Adipose tissue (tissue), 3 donors: ENCODE data around the gene ERMP1. TPM values are rescaled to one million over a fixed set of nuclear protein-coding genes. Genes with fewer than 3 reads are reported as not detected.
"Not testable (repeated sequence)": the region's sequence is repeated elsewhere in the genome, so short reads cannot be mapped to it uniquely, and the experiment has no call there.

Experiments used
- H3K27ac ChIP-seq: one replicate; pipeline ENCODE4 v1.5.1; 2013; ENCODE audit warnings: low read depth, low read length
- WGBS, 3 donors: extraction: QIAGEN DNeasy Blood & Tissue Kit; methylation state at CpG; one replicate each; pipeline ENCODE4 v1.1.7; 2013; 5-methylcytosine and 5-hydroxymethylcytosine counted together
- polyA plus RNA-seq, 3 donors: library from polyadenylated mRNA; stranded (reverse); fragments of 200-250 nt; gene quantifications; one replicate each; pipeline ENCODE4 v1.2.3, GENCODE V29; 2013
- donor health status: healthy with polysubstance abuse.
- donor health status: Bipolar disorder and iron deficiency.
- donor health status: healthy.

The ERMP1 gene
- polyA plus RNA-seq, 3 donors: 2.8 to 4.6 (median 4.5) TPM

GRCh38 chr9:5838884-5839571, 6.1 kb upstream of the ERMP1 start:
- no peak overlapping the region for H3K27ac ChIP-seq
- 25 to 45% (median 38%) methylated on average over 2 of the region's 2 CpGs for WGBS, 3 donors

GRCh38 chr9:5835808-5836207, 2.9 kb upstream of the ERMP1 start:
- no peak overlapping the region for H3K27ac ChIP-seq
- 42 to 100% (median 92%) methylated on average over 1 of the region's 1 CpG for WGBS, 3 donors

- 52 to 91% (median 54%) methylated on average over 1 of the region's 1 CpG for WGBS, 3 donors
Observed at GRCh38 chr9:5834214-5834613, 1.3 kb upstream of the ERMP1 start.

GRCh38 chr9:5832071-5832537, 813 bp downstream of the ERMP1 start:
- H3K27ac ChIP-seq: no peak overlapping the region
- 0 to 8% (median 5%) methylated on average over 9 of the region's 9 CpGs for WGBS, 3 donors

More at GRCh38 chr9:5834214-5834613, 1.3 kb upstream of the ERMP1 start:
- no peak overlapping the region for H3K27ac ChIP-seq

GRCh38 chr9:5825895-5826622, 6.9 kb downstream of the ERMP1 start:
- 42 to 91% (median 81%) methylated on average over 2 of the region's 2 CpGs for WGBS, 3 donors
- H3K27ac ChIP-seq: no peak overlapping the region

GRCh38 chr9:5825223-5825622, 7.7 kb downstream of the ERMP1 start:
- H3K27ac ChIP-seq: no peak overlapping the region
- 58 to 71% (median 64%) methylated on average over 1 of the region's 1 CpG for WGBS, 3 donors

- no peak overlapping the region for H3K27ac ChIP-seq
- 74 to 94% (median 74%) methylated on average over 1 of the region's 1 CpG for WGBS, 3 donors
Observed at GRCh38 chr9:5820425-5820824, 12.5 kb downstream of the ERMP1 start.

GRCh38 chr9:5819174-5819573, 13.7 kb downstream of the ERMP1 start:
- no peak overlapping the region for H3K27ac ChIP-seq
- WGBS, 3 donors: 94 to 96% (median 95%) methylated on average over 6 of the region's 6 CpGs

- H3K27ac ChIP-seq: no peak overlapping the region
- WGBS, 3 donors: 87 to 97% (median 94%) methylated on average over 2 of the region's 2 CpGs
Observed at GRCh38 chr9:5818424-5819142, 14.3 kb downstream of the ERMP1 start.

- H3K27ac ChIP-seq: no peak overlapping the region
- 88 to 96% (median 91%) methylated on average over 3 of the region's 3 CpGs for WGBS, 3 donors
Observed at GRCh38 chr9:5817862-5818261, 15.1 kb downstream of the ERMP1 start.

- WGBS, 3 donors: 73 to 89% (median 86%) methylated on average over 1 of the region's 1 CpG
- H3K27ac ChIP-seq: no peak overlapping the region
Observed at GRCh38 chr9:5815461-5815860, 17.5 kb downstream of the ERMP1 start.

- no peak overlapping the region for H3K27ac ChIP-seq
- 91 to 96% (median 95%) methylated on average over 3 of the region's 3 CpGs for WGBS, 3 donors
Observed at GRCh38 chr9:5813824-5814223, 19.1 kb downstream of the ERMP1 start.

- 88 to 97% (median 89%) methylated on average over 1 of the region's 1 CpG for WGBS, 3 donors
- no peak overlapping the region for H3K27ac ChIP-seq
Observed at GRCh38 chr9:5811751-5812150, 21.2 kb downstream of the ERMP1 start.

GRCh38 chr9:5805478-5805877, 27.4 kb downstream of the ERMP1 start:
- no peak overlapping the region for H3K27ac ChIP-seq
- 87 to 93% (median 90%) methylated on average over 3 of the region's 3 CpGs for WGBS, 3 donors

- WGBS, 3 donors: 64 to 95% (median 93%) methylated on average over 3 of the region's 3 CpGs
- H3K27ac ChIP-seq: no peak overlapping the region
Observed at GRCh38 chr9:5801739-5802113, 31.2 kb downstream of the ERMP1 start.

GRCh38 chr9:5800969-5801738, 31.8 kb downstream of the ERMP1 start:
- no peak overlapping the region for H3K27ac ChIP-seq
- 35 to 89% (median 79%) methylated on average over 4 of the region's 4 CpGs for WGBS, 3 donors

GRCh38 chr9:5800378-5800777, 32.5 kb downstream of the ERMP1 start:
- not testable (repeated sequence) for H3K27ac ChIP-seq
- 74 to 90% (median 85%) methylated on average over 7 of the region's 7 CpGs for WGBS, 3 donors

- H3K27ac ChIP-seq: no peak overlapping the region
- 14 to 28% (median 27%) methylated on average over 5 of the region's 5 CpGs for WGBS, 3 donors
Observed at GRCh38 chr9:5799314-5799713, 33.6 kb downstream of the ERMP1 start.
